HG03575 (cell line): Measurements from ENCODE around the gene OLFML3.
"Not testable (repeated sequence)": the region's sequence is repeated elsewhere in the genome, so short reads cannot be mapped to it uniquely, and the experiment has no call there.

Experiments
- ATAC-seq: cut with Tn5 transposase; IDR thresholded peaks from one replicate; pipeline ENCODE4 v1.9.1; 2021; ENCODE audit not compliant: unreplicated experiment, insufficient number of reproducible peaks, low FRiP score; ENCODE audit errors: extremely low read depth

Gene OLFML3

DNA sequence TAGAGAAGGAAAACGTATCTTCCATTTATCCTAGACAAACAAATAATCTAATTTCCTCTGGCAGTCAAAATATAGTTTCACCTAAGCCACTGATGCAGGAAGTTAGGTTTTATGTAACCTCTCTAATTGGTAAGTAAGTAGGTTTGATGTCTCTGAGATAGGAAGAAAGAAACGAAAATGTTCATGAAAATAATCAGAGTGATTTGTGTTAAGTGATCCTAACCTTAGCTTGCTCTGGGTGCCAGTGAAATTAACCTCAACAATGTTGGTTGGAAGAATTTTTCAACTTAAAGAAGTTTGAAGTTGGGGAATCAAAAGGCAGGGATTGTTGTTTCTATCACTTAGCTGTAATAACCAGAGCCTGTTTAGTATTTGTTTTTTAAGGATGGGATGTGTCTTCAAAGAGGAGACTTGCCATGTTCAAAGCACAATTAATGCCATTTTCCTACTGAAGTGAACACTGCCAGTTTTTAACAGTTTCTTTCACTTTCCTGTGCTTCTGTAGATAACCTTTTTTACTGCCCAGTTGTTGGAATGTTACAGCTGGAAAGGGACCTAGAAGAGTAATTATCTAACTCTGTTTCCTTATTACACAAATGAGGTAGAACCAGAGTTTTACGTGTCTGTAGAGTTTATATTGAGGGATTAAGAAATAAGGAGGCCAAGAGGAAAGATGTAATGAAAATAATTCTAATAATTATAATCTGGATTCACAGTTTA is 31.7 kb upstream of the OLFML3 start:
- no peak for ATAC-seq

DNA sequence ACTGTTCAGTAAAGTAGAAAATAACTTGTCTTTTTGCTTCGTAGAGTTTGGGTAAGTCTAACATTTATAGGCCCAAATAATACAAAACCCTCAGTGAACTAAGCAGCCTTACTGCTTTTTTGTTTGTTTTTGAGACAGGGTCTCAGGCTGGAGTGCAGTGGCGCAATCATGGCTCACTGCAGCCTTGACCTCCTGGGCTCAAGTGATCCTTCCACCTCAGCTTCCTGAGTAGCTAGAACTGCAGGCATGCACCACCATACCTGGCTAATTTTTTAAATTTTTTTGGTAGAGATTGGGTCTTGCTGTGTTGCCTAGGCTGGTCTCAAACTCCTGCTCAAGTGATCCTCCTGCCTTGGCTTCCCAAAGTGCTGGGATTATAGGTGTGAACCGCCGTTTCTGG is 31.1 kb upstream of the OLFML3 start:
- ATAC-seq = not testable (repeated sequence)

DNA sequence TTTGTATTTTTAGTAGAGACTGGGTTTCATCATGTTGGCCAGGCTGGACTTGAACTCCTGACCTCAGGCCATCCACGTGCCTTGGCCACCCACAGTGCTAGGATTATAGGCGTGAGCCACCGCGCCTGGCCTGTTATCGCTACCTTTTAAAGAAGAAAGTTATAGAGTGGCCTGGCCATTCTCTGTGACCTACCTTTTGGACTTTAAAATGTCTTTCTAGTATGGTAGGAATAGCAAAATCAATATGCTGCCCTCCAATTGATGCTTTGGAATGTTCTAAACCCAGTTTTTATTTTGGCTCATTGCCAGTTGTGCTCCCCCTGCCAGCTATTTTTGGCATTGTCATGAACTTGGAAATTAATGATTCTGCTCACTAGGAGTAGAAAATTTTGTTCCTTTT is 30.3 kb upstream of the OLFML3 start:
- no peak for ATAC-seq

DNA sequence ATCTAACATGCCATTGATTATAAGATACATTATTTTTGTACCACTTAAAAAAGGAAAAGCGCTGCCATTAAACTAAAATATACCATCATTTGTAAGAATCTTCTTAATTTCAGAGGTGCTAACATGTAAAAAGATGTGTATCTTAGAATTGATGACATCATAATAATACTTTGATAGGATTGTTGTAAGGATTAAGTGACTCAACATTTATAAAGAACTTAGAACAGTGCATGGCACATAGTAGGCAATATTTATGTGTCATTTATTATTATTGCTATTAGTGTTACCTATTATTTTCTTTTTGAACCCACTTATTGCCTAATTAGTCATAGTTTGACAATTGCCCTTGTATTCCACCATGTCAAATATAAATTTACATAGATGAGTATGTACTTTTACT is 28.4 kb upstream of the OLFML3 start:
- no peak for ATAC-seq

DNA sequence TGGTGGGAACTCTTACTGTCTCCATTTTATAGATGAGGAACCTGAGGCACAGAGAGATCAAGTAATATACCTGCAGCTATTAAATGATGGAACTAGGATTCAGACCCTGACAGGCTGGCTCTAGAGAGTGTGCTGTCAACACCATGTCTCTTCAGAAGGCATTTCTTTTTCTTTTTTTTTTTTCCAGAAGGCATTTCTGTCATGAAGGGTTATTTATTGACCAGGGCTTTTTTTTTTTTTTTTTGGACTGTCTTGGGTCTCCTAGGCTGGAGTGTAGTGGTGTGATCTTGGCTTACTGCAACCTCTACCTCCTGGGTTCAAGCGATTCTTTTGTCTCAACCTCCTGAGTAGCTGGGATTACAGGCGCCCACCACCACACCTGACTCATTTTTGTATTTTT is 27.6 kb upstream of the OLFML3 start:
- ATAC-seq = no peak

DNA sequence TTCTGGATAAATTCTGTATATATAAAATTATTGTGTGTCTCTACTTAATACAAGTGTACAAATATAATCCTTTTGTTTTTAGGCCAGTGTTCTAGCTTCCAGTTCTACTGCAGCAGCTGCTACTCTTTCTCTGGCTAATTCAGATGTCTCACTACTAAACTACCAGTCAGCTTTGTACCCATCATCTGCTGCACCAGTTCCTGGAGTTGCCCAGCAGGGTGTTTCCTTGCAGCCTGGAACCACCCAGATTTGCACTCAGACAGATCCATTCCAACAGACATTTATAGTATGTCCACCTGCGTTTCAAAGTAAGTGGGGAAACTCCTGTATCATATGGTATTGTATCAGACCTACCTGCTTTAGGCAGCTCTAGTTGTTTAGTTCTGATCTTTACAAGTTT is 21.3 kb upstream of the OLFML3 start:
- ATAC-seq = no peak

DNA sequence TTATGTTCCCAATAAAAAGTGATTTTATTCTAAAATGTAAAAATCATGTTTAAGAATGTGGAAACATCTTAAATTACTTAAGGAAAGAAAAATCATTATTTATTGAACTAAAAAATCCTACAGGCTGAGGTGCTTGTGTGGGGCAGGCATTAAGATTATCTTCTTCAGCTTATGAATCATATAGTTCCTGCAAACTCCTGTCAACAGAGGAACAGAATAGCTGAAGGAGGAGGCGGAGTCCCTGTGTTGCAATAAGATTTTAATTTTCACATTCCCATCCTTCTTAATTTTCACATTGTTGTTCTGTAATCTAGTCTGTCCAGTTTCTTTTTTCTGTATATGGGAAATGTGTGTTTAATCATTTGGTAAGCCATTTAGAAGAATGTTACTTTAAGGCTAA is 20.6 kb upstream of the OLFML3 start:
- ATAC-seq = no peak

DNA sequence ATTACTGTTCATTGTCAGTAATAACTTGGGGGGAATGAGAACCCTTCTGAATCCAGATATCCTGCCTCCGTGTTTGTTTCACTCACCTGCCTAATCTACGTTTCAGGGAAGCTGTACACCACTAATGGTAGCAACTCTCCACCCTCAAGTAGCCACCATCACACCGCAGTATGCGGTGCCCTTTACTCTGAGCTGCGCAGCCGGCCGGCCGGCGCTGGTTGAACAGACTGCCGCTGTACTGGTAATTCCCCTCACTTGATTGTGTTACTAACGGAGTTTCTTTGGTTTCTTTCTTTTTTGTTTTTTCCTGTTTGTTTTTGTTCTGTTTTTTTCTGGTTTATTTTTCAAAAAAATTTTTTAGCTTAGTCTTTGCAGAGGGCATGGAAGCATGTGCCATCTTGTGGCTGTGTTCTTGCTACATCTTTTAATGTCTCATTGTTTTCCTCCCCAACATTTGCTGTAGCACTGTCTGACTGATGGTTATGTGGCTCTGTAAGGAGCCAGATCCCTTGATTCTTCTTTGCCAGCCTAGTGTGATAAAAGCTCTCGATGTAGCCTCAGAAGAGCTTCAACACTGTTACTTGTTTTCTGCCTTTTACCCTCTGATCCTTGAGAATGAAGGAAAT is 15.9 kb upstream of the OLFML3 start:
- ATAC-seq = no peak

DNA sequence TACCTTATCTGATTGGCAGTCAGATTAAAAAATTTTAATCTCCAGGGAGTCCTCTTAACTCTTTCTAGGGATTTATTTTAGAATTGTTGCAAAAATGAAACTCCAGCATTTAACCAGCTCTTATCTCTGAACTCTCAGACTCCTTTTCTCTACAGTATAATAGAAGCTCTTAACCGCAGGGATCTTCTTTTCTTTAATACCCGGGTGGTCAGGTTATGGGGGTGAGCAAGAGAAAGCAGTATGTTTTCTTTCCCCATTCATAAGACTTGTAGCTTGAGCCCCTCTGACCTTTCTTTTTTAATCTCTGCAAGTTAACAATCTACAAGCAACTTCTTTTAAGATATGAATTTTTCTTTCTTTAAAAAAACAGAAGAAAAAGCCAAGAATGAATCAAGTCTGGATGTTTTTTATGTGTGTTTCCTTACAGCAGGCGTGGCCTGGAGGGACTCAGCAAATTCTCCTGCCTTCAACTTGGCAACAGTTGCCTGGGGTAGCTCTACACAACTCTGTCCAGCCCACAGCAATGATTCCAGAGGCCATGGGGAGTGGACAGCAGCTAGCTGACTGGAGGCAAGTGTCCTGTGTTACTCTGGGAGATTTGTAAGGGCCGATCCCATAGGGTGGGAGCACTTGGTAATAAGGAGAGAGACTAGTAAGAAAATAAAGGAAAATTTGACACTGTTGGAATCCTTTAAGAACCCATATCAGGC is 13.4 kb upstream of the OLFML3 start:
- no peak for ATAC-seq

DNA sequence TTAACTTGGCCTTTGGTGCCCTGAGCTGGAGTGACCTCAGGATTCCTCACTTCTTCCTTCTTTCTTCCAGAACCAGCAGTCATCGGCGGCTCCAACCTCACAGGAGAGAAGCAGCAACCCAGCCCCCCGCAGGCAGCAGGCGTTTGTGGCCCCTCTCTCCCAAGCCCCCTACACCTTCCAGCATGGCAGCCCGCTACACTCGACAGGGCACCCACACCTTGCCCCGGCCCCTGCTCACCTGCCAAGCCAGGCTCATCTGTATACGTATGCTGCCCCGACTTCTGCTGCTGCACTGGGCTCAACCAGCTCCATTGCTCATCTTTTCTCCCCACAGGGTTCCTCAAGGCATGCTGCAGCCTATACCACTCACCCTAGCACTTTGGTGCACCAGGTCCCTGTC is 6.3 kb upstream of the OLFML3 start:
- no peak for ATAC-seq

DNA sequence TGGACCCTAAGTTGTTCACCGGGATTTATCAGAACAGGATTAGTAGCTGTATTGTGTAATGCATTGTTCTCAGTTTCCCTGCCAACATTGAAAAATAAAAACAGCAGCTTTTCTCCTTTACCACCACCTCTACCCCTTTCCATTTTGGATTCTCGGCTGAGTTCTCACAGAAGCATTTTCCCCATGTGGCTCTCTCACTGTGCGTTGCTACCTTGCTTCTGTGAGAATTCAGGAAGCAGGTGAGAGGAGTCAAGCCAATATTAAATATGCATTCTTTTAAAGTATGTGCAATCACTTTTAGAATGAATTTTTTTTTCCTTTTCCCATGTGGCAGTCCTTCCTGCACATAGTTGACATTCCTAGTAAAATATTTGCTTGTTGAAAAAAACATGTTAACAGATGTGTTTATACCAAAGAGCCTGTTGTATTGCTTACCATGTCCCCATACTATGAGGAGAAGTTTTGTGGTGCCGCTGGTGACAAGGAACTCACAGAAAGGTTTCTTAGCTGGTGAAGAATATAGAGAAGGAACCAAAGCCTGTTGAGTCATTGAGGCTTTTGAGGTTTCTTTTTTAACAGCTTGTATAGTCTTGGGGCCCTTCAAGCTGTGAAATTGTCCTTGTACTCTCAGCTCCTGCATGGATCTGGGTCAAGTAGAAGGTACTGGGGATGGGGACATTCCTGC is 3.9 kb upstream of the OLFML3 start:
- ATAC-seq = no peak

DNA sequence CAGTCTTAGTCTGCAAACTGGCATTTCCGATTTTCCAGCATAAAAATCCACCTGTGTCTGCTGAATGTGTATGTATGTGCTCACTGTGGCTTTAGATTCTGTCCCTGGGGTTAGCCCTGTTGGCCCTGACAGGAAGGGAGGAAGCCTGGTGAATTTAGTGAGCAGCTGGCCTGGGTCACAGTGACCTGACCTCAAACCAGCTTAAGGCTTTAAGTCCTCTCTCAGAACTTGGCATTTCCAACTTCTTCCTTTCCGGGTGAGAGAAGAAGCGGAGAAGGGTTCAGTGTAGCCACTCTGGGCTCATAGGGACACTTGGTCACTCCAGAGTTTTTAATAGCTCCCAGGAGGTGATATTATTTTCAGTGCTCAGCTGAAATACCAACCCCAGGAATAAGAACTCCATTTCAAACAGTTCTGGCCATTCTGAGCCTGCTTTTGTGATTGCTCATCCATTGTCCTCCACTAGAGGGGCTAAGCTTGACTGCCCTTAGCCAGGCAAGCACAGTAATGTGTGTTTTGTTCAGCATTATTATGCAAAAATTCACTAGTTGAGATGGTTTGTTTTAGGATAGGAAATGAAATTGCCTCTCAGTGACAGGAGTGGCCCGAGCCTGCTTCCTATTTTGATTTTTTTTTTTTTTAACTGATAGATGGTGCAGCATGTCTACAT is 2.5 kb upstream of the OLFML3 start:
- ATAC-seq = no peak

DNA sequence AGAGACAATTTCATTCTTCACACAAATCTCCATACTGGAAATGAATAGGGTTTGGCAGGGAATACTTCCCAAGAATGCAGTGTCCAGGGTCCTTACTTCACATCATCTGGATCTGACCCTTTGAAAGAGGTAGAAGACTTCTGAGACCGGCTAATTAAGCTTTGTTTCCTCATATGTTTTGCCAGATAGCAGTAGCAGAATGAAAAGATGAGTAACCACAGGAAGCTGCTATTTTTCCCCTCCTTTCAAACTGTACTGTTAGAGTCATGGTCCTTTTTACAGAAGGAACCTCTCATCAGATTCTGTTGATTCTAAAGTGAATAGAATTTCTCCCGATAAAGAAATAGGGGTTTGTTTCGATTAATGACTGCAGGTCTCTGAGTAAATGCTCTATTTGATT is 1.4 kb upstream of the OLFML3 start:
- ATAC-seq = no peak

DNA sequence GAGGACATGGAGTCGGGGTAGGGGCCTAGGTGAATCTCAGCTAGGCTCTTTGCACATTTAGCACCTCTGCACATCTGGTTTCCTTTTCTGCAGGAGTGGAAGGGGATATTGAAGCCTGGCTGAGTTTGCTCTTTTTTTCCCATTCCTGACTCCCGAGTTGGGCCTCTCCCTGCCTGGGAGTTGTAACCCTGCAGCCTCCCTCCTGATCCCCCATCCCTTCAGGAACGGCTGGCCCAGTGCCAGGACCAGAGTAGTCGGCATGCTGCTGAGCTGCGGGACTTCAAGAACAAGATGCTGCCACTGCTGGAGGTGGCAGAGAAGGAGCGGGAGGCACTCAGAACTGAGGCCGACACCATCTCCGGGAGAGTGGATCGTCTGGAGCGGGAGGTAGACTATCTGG is 836 bp downstream of the OLFML3 start:
- ATAC-seq = no peak

DNA sequence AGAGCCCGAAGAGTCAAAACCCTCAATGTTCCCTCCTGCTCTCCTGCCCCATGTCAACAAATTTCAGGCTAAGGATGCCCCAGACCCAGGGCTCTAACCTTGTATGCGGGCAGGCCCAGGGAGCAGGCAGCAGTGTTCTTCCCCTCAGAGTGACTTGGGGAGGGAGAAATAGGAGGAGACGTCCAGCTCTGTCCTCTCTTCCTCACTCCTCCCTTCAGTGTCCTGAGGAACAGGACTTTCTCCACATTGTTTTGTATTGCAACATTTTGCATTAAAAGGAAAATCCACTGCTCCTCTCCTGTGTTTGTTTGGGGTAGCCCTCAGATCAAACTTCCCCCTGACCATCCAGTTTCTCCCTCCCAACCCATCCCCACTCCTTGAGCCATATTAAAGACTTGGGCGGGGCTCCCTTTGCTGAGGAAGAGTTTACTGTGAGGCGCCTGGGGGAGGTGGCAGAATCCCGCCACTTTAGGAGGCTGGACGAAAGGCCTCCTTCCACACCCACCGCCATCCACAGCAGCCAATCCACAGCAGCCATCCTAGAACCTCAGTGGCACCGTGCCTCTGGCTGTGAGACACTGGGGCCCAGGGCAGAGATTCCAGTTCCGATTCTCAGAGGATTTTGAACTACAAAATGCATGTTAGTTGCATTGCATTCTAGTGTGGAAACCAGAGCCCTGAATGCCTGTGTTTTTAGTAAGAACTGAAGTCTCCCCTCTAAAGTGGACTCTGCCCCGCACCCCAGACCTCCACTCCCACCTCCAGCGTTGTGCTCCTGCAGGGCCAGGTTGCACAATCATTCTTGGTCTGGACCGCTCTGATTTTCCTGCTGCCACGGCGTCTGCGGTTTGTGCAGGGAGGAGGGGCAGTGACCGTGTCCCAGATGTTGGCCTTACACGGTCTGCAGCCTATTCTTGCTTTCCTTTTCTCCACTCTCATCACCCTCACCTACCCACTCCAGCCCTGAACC is 3.0 kb downstream of the OLFML3 start:
- no peak for ATAC-seq

DNA sequence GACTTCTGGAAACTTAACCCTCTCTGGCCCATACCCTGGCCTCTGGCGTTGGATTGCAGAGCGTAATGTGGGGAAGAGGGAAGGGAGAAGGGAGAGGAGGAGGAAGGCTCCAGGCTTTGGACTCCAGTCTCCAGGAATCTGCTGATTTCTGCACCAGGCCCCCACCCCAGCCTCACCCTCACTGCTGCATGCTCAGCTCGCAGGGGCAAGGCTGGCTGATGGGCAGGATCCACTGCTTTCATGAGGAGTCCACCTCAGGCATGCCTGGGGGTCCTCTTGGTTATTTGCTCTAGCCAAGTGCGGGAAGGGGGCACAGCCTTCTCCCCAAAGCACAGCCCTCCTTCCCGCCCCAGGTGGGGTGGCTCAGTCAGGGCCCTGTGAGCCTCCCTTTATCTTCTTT is 3.7 kb downstream of the OLFML3 start:
- no peak for ATAC-seq

DNA sequence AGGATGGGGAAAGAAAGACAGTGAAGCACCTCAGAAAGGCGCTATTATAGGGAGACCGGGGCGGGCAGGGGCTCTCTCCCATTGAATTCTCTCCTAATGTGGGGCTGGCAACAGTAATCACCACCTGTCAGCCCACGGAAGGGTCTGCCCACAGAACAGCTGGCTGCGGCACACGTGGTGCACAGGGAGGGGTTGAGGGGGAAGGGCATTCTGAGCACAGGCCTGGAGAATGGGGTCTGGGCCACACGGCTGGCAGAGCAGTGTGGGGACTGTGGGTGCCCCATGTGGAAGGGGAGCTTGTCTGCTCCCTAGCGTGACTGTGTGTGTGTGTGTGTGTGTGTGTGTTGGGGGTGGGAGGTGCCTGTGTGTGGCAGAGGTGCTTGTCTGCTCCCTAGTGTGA is 4.1 kb downstream of the OLFML3 start:
- ATAC-seq = no peak

DNA sequence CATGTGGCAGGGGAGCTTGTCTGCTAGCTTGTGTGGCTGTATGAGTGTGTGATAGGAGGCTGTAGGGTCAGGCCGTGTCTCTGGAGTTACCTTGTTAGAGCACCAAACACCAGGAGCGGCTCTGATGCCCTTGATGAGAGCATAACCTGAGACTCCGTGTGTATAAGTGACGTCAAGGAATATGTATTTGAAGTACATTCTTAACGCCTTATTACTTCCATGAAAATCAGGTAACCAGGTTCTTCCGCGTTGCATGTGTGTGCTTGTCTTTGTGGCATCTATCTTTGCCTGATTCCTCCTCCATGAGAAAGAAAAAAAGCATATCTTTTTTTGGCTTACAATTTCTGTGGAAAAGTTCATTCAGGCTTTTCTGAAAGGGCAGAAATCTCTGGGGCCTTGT is 4.6 kb downstream of the OLFML3 start:
- no peak for ATAC-seq
